GM19455 (cell line): Measurements from ENCODE around the gene SOCS2.

Source experiments
- ATAC-seq: cut with Tn5 transposase; IDR thresholded peaks from one replicate; pipeline ENCODE4 v1.9.1; 2021; ENCODE audit not compliant: unreplicated experiment

The SOCS2 gene

GRCh38 chr12:93565760-93566159 is 6.7 kb upstream of the SOCS2 start:
- ATAC-seq, result no peak

GRCh38 chr12:93567174-93567573 is 5.3 kb upstream of the SOCS2 start:
- no peak for ATAC-seq

GRCh38 chr12:93568091-93568490 is 4.4 kb upstream of the SOCS2 start:
- ATAC-seq, result no peak

GRCh38 chr12:93569301-93569655 is 3.2 kb upstream of the SOCS2 start:
- no peak for ATAC-seq

GRCh38 chr12:93569656-93570551 is 2.6 kb upstream of the SOCS2 start:
- peak; percentile 49 for ATAC-seq

- peak; percentile 54 for ATAC-seq
These were observed 1.7 kb upstream of the SOCS2 start for GRCh38 chr12:93570552-93571364.

GRCh38 chr12:93571365-93571924 is 1.0 kb upstream of the SOCS2 start:
- ATAC-seq, result peak; percentile 20

- no peak for ATAC-seq
These were observed 457 bp downstream of the SOCS2 start for GRCh38 chr12:93572712-93573551.

GRCh38 chr12:93573552-93574223 is 1.2 kb downstream of the SOCS2 start:
- ATAC-seq, result no peak

- no peak for ATAC-seq
These were observed 4.7 kb downstream of the SOCS2 start for GRCh38 chr12:93577222-93577621.

GRCh38 chr12:93578221-93578620 is 5.7 kb downstream of the SOCS2 start:
- ATAC-seq, result no peak

- no peak for ATAC-seq
These were observed 8.2 kb downstream of the SOCS2 start for GRCh38 chr12:93580682-93581081.

- no peak for ATAC-seq
These were observed 8.9 kb downstream of the SOCS2 start for GRCh38 chr12:93581370-93581769.

GRCh38 chr12:93582351-93582750 is 9.9 kb downstream of the SOCS2 start:
- no peak for ATAC-seq

- ATAC-seq, result no peak
These were observed 11.3 kb downstream of the SOCS2 start for GRCh38 chr12:93583627-93584392.

- ATAC-seq, result no peak
These were observed 12.8 kb downstream of the SOCS2 start for GRCh38 chr12:93585247-93585646.

- ATAC-seq, result no peak
These were observed 15.1 kb downstream of the SOCS2 start for GRCh38 chr12:93587611-93588010.

- no peak for ATAC-seq
These were observed 16.6 kb downstream of the SOCS2 start for GRCh38 chr12:93589081-93589480.

- ATAC-seq, result peak; percentile 75
These were observed 18.8 kb downstream of the SOCS2 start for GRCh38 chr12:93591137-93591868.
